Putamen (tissue), 1 donor: ENCODE data around the gene CHIC2.
"Not testable (repeated sequence)": the region's sequence is repeated elsewhere in the genome, so short reads cannot be mapped to it uniquely, and the experiment has no call there.

ENCODE experiments used
- DNase-seq: peaks from one replicate; pipeline ENCODE4 v3.0.0-alpha.2; 2016; ENCODE audit warnings: low spot score

CHIC2 gene

DNA sequence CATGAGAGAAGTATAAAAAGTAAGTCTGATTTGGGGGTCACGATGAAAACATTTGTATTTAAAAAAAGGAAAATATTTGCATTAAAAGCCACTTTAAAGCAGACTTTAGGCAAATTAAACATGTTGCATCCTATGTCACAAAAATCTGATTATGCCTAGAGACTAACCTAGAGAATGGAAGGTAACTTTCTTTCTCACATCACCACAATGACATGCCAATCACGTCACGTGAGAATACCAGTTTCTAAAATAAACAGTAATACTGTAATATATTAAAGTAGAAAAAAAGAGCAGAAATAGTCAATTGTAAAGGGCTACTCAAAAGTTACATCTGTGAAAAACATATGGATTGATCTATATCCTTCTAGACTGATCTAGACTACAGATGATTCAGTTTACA, 3.3 kb downstream of the CHIC2 start:
- DNase-seq = no peak

DNA sequence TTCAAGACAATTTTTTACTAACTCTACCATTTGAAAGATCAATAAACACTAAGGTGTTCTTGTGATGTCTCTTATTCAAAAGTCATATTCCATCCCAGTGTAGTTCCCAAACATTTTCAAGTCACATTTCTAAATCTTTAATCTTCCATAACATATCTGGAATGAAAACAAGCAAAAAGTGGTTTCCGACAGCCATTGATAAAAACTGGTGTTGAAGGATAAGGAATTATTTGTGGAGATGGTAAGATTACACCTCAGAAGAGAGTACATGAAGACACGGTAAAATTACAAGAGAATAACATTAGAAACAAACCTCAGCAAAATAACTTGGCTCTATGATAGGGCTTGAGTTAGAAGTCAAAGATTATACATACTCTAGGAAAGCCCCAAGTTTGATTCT, 4.3 kb downstream of the CHIC2 start:
- DNase-seq = no peak

DNA sequence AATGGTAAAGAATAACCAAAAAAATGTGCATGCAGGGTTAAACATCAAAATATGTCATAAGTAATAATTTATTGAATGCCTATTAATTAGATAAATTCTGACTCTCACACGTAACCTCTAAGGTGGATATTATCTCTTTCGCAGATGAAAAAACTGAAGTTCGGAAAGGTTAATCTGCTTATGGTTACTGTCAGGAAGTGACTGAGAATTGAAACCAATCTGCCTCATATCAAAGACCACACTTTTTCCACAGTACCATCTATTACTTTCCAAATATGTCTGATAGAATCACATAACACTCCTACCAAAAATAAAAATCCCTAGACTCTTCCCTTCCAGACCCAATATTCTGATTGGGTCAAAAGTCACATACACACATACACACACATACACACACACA, 6.2 kb downstream of the CHIC2 start:
- DNase-seq = no peak

DNA sequence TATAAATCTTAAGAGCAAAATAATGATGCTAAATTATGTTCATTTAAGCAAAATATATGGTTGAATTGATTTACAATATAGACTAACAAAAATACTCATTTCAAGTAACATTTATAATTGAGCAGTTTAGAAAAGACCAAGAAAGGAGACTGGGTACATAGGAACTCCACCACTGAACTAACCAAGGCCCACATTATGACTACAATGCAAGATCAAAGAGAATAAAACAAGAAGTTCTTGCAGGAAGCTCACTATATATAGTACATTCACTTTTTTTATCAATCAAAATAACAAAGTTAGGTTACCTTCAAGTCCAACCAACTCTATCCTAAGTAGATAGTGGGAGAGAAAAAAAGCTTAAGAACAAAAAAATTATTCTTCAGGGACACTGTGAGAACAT, 8.0 kb downstream of the CHIC2 start:
- DNase-seq = no peak

DNA sequence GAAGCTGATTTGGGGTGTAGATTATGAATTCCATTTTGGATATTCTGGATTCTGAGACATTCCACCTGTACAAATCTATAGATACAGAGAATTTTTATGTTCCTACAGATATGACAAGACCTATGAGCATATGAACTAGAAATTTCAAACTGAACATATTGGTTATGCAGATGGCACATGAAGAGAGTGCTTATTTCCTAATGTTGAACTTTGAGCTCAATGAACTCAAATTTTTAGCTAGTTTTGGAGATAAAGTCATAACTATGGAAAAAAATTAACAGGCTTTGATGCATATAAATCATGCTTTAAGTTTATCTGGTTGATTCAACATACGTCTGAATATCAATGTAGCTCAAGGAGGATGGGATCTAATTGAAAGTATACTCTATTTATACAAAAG, 8.9 kb downstream of the CHIC2 start:
- DNase-seq = no peak

DNA sequence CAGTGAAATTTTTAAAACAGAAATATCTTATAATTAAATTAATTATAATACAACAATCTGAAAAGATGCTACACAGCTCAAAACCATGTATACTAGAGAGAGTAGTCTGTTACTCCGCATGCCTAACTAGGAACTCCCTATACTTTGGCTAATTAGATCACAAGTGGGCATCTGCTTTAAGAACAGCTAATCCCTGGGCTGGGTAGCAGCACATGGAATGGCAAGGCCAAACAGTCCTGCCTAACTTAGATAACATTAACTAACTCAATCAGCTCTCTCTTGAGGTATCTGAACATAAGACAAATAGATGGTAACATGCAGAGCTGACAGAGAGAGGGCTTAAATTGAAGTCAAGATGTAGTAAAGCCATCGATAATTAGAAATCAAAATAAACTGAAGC, 9.9 kb downstream of the CHIC2 start:
- DNase-seq = no peak

DNA sequence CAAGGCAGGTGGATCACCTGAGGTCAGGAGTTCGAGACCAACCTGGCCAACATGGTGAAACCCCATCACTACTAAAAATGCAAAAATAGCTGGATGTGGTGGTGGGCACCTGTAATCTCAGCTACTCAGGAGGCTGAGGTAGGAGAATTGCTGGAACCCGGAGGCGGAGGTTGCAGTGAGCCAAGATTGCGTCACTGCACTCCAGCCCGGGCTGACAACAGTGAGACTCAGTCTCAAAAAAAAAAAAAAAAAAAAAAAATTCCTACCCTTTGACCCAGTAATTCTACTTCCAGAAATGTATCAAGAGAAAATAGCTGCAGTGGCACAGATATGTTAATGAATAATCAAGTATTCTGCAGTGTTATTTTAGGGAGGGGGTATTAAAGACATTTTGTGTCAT, 11.1 kb downstream of the CHIC2 start:
- DNase-seq = not testable (repeated sequence)

DNA sequence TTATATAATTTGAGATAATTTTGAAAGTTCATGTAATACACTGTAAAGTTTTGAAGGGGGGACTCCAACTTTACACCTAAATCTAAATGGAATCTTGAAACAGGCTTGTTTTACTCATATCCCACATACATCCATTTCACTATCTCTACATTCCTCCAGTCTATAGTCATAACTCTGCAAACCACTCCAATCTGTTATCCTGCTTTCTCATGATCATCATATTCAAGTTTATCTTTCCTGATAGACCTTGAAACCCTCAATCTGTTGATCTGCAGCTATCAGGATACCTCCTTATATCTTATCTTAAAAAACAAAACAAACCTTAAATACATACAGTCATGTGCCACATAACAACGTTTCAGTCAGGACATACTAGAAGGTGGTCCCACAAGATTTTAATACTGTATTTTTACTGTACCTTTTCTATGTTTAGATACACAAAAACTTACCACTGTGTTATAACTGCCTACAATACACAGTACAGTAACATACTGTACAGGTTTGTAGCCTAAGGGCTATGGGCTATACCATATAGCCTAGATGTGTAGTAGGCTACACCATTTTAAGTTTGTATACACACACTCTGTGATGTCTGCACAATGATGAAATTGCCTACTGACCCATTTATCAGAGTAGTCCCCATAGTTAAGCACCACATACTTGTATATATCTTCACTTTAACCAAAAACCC, 14.0 kb downstream of the CHIC2 start:
- DNase-seq = no peak

DNA sequence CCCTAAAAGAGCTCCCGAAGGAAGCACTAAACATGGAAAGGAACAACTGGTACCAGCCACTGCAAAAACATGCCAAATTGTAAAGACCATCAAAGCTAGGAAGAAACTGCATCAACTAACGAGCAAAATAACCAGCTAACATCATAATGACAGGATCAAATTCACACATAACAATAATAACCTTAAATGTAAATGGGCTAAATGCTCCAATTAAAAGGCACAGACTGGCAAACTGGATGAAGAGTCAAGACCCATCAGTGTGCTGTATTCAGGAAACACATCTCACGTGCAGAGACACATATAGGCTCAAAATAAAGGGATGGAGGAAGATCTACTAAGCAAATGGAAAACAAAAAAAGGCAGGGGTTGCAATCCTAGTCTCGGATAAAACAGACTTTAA, 20.8 kb downstream of the CHIC2 start:
- DNase-seq = not testable (repeated sequence)

DNA sequence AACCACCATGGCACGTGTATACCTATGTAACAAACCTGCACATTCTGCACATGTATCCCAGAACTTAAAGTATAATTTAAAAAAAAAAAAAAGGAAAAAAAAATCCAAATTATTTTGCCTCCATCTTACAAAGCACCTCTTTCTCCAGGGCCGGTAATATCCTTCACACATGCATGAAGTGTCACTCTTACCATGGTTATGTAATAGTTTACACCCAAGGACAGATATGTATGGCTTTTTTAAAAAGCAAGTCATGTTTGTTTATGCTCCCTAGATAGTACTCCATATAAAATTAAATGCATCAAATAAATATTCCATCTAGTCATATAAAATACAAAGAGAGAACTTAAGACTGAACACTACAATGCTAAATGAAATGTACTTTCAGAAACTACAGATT, 22.5 kb downstream of the CHIC2 start:
- DNase-seq = no peak

DNA sequence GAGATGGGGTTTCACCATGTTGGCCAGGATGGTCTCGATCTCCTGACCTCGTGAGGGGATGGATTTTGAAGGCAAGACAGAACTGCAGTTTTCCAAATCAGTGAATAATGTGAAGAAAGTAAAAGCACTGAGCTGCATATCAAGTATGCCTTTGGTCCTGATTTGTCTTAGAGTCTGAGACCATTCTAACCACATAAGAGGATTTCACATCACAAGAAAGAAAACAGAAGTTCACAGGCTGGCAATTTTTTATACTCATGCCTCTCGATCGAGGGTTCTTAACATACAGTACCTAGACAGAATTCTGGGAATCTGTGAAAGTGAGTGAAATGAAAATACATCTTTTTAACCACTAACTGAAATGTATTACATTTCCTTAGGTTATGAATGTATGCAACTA, 23.3 kb downstream of the CHIC2 start:
- DNase-seq = no peak

DNA sequence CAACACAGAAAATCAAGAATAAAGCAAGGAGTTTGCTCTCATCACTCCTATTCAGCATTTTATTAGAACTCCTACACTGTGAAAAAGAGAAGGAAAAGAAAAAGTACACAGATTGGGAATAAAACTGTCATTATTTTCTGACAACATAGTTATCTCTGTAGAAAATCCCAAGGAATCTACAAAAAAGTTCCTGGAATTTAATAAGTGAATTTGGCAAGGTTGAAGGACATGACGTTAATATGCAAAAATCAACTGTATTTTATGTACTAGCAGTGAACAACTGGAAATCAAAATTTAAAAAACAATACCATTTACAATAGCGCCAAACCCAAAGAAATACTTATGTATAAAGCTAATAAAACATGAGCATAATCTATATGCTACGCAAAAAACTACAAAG, 26.3 kb downstream of the CHIC2 start:
- no peak for DNase-seq

DNA sequence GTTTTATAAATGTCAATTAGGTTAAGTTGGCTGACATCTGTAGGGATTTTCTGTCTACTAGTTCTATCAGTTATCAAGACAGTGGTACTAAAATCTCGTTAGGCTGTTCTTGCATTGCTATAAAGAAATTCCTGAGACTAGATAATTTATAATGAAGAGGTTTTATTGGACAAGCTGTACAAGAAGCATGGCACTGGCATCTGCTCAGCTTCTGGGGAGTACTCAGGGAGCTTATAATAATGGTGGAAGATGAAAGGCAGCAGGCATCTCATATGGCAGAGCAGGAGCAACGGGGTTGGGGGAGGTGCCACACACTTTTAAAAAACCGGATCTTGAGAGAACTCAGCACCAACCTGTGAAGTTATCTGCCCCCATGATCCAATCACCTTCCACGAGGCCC, 28.2 kb downstream of the CHIC2 start:
- no peak for DNase-seq

DNA sequence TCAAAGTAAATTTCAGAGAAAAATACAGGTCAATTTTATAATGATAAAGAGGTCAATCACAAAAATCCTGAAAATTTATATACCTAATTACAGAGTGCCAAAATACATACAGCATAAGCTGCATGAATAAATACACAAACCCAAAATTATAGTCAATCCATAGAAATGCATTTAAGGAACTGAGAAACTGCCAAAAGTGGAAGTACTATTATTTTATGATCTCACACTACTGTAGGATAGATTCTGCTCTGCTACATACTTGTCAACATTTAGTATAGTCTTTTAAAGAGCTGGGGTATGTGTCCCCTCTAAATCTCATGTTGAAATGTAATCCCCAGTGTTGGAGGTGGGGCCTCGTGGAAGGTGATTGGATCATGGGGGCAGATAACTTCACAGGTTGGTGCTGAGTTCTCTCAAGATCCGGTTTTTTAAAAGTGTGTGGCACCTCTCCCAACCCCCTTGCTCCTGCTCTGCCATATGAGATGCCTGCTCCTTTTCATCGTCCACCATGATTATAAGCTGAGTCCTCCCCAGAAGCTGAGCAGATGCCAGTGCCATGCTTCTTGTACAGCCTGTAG, 31.8 kb downstream of the CHIC2 start:
- DNase-seq = no peak

DNA sequence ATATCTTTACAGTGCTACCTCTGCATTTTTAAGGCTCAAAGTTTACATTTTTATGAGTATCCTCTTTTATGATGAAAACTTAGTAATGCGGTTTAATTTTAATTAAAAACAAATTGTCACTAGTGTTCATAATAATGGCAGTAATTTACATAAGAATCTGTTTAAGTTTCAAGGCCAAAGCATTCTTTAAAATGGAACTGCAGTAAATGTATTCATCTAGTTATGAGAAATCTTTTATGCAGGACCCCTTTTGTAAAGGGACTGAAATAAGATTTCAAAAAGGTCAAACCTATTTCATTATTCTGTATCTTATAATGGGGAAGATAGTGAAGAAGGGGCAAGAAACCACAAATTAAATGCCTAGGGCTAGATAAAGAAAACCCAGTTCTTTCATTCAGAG, 37.1 kb downstream of the CHIC2 start:
- no peak for DNase-seq

DNA sequence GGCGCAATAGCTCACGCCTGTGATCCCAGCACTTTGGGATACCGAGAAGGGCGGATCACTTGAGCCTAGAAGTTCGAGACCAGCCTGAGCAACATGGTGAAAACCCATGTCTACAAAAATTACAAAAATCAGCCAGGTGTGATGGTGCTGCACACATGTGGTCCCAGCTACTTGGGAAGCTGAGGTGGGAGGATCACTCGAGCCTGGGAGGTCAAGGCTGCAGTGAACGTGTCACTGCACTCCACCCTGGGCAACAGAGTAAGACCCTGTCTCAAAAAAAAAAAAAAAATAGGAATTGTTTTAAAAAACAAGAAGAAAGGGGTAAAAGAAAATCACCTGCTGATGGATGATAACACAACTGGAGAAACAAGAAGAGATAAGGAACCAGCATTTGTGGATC, 38.8 kb downstream of the CHIC2 start:
- DNase-seq = no peak

DNA sequence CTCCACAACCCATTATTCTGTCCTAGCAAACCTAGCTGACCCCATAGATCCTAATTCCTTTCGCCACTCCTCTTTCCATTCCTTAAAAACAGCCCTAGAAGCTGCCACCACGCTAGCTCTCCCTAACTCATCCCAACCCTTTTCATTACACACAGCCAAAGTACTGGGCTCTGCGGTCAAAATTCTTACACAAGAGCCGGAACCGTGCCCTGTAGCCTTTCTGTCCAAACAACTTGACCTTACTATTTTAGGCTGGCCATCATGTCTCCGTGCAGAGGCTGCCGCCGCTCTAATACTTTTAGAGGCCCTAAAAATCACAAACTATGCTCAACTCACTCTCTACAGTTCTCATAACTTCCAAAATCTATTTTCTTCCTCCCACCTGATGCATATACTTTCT, 41.4 kb downstream of the CHIC2 start:
- DNase-seq = not testable (repeated sequence)

DNA sequence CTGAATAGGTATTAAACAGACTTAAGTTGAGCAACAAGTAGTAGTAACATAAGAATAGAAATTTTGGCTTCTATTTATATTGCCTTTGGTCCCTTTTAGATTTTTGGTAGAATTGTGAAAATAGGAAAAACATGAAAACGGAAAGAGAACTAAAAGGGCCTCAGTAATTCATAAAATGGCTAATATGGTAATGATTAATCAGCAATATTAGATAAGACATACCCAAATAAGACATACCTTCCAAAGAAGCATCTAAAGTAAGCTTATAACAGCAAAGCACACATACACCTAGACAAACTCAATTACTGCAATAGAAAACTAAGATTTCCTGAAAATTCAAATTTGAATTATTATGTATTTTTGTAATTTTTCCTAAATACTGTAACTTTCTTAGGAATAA, 46.4 kb downstream of the CHIC2 start:
- no peak for DNase-seq

DNA sequence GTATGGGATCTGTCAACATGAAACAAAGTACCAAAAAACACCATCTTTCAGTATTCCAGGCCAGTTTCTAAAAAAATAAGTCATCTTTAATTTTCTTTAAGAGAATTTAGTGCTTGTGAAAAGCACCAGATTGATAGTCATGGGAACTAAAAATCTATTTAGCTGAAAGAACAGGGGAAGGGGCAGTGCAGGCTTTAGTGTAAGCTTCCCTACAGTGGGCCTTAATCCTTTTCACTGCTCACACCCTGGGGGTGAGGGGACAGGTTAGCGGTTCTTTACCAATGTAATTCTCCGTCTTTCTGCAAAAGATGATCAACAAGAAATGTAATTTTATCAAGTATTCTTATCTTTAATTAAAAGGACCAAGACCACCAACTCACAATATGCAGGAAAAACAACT, 47.1 kb downstream of the CHIC2 start:
- DNase-seq = no peak

DNA sequence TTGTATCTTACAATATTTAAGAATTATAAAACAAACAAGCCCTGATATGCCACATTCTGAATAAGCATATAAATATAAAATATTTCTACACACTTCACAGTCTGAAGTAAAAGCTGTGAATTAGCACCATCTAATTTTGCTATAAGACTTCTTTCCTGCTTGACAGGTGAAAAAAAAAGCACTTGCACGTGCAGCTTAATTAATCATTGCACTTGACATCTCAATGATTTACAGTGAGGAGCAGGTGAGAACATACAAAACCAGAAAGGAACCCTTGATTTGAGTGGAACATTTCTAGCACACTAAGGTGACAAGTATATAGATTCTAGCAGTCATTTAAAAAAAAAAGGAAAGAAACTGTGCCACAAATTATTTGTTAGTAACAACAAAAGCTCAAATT, 47.9 kb downstream of the CHIC2 start:
- no peak for DNase-seq

DNA sequence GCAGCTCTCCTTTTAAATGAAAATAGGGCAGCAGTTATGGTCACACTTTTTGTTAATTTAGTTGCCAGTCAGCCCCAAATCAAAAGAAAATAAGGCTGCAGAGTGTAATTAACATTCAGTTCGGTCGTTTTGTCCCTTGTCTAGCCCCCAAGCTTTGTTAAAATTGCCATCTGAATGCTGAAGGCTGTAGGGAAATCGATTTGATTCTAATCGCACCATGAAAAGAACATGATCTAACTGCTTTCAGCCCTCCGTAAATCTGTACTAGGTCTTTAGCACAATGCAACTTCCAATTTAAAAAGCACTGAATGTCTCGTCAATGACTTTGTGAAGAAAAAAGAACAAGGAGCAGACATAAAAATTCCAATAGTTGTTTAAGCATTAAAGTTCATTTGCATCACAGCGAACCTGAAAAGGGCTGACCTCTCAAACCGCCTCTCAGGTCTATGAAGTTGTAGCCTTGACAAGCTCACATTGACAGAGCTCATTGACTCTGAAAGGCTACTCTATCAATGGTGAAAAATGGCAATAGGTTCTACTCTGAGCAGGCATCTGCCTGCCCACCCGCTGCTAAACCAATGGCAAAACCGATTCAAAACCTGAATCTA, 48.9 kb downstream of the CHIC2 start:
- no peak for DNase-seq

DNA sequence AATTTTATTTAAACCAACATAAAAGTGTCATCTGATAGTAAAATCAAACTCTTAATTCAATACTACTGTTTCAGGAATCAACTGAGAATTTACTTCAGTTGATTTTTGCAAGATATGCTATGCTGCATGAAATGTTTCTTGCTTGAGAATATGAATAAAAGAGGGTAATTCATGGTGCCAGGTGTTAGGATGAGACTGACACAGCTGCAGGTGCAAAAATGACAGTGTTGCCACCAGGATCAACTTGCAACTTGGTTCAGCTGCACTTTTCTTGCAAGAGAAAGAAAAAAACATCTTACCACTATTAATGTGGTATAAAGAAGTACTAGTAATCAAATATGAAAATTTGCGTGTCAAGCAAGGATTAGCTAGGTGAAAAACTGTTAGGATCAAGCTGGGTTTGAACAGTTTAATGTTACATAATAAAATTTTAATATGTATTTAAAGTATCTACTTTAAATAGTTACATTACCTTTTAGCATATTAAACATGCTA, 49.7 kb downstream of the CHIC2 start:
- no peak for DNase-seq

DNA sequence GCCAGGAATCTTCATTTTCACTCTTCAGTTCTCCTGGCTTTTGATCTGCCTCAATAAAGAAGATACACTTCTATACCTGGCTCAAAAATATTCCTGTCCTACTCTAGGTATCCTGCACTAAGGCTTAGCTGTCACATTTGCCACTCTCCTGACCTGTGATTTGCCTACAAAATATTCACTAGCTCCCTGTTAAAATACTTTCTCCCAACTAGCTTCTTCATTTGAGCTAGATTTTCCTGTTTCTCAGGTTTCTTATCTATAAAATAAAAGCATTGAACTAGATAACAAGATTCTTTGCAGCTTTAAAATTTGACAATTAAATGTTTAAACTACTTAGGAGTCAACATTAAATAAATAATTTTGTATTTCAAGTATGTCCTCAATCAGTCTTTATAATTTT, 53.2 kb downstream of the CHIC2 start:
- DNase-seq = no peak

DNA sequence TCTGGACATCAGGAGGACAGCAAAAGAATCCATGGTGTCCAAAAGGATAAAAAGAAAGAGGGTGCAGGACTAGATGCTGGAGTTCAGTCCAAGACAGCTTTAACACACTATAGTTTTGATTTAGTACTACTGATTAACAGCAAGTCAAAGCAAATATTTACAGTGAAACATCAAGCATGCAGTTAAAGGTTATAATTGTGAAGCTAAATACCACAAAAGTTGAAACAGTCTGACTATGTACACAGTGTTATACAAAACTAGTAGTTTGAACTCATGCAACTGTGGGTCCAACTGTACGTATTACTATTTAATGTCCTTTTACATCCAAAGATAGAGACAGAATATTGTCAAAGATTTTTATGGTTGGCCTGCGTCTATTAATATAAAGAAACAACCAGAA, 57.6 kb downstream of the CHIC2 start:
- DNase-seq = no peak
